HFFc6 (cell line): Measurements from ENCODE around the gene HS3ST4. TPM values are rescaled to one million over a fixed set of nuclear protein-coding genes. Genes with fewer than 3 reads are reported as not detected.

Experiments used
- DNase-seq: peaks from one replicate; pipeline ENCODE4 v3.0.0-alpha.2; 2018
- H3K27ac Mint-ChIP-seq: 2 replicates; pipeline ENCODE4 v1.8.0; 2020; ENCODE audit warnings: mild to moderate bottlenecking, mixed read lengths
- H3K27me3 Mint-ChIP-seq: 2 replicates; pipeline ENCODE4 v1.8.0; 2021; ENCODE audit warnings: mild to moderate bottlenecking, moderate library complexity, mixed read lengths; ENCODE audit not compliant: insufficient read depth
- H3K36me3 Mint-ChIP-seq: 2 replicates; pipeline ENCODE4 v1.8.0; 2021; ENCODE audit warnings: low read depth, mixed read lengths
- H3K4me1 Mint-ChIP-seq: 2 replicates; pipeline ENCODE4 v1.8.0; 2020; ENCODE audit warnings: low read depth, mixed read lengths
- H3K4me3 Mint-ChIP-seq: 2 replicates; pipeline ENCODE4 v1.8.0; 2020; ENCODE audit warnings: mild to moderate bottlenecking, moderate library complexity, mixed read lengths
- H3K9me3 Mint-ChIP-seq: 2 replicates; pipeline ENCODE4 v1.8.0; 2020; ENCODE audit warnings: mild to moderate bottlenecking, mixed read lengths
- CTCF ChIP-seq: fragments of 200-600 bp; sonication (generic); IDR thresholded peaks from 2 replicates; pipeline ENCODE4 v1.5.0; 2021; ENCODE audit warnings: antibody characterized with exemption, mild to moderate bottlenecking
- total RNA-seq, 6 experiments: library from RNA; stranded (reverse); fragmentation: NEBNext Ultra II Directional; extraction: Animal tissue kit (Norgen Biotek cat#: 25700); gene quantifications; 2 replicates in 1 of 6; 3 replicates in 5 of 6; pipeline ENCODE4 v1.2.3, GENCODE V29; 2021

HS3ST4 gene
- total RNA-seq, 6 experiments from 2014 or later = not detected

DNA sequence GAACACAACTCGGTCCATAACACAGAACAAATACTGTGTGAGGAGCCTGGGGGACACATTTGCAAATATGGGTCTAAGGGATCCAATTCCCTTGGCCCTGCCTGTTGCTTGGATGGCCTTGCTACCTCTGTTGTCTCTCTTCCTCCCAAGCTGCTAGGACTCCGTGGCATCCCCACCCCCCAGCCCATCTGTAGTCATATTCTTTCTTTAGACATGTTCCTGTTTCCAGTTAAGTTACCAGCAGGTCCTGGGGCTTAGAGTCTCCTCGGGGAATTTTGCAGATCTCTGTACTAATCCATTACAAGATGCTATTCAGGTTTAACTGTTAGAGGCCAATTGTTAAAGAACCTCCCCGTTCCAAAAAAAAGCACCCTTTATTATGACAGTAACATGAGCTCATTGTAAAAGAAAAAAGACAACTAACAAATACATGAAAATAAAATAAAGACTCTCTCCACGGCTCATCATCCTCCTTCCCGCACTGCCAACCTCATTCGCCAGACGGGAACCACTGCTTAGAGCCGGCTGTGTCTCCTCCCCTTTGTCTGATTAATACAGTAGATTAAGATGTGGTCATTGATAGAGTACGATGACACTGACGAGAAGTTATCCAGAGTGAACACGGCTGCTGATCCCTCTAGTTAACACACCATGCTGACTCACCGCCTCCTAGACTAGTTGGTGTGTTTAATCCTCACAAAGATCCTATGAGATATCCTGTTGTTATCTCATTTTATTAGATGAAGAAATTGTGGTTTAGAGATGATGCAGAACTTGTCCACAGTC, 22.2 kb downstream of the HS3ST4 start:
- H3K4me3 Mint-ChIP-seq = no peak overlapping the region
- no peak for TF ChIP-seq CTCF
- H3K36me3 Mint-ChIP-seq = no peaks in the 10 kb centered on the region
- DNase-seq = no peak
- peaks cover 2% of the 10 kb centered on the region for H3K27me3 Mint-ChIP-seq
- no peaks in the 10 kb centered on the region for H3K4me1 Mint-ChIP-seq
- H3K27ac Mint-ChIP-seq = no peak overlapping the region
- peaks cover 10% of the 10 kb centered on the region; the same call in 1 of the 2 replicates for H3K9me3 Mint-ChIP-seq

- Mint-ChIP-seq H3K27me3 (peaks cover 2% of the 10 kb centered on the region; the same call in 1 of the 2 replicates), H3K27ac (no peak overlapping the region), H3K4me1 (no peaks in the 10 kb centered on the region), H3K4me3 (no peak overlapping the region), H3K36me3 (no peaks in the 10 kb centered on the region), H3K9me3 (peaks cover 10% of the 10 kb centered on the region; the same call in 1 of the 2 replicates)
- DNase-seq = no peak
- no peak for TF ChIP-seq CTCF
Observed at GRCh38 chr16:25716186-25716585, 24.4 kb downstream of the HS3ST4 start.

- Mint-ChIP-seq H3K36me3 (no peaks in the 10 kb centered on the region), H3K4me3 (no peak overlapping the region), H3K9me3 (peaks cover 5% of the 10 kb centered on the region; the same call in 1 of the 2 replicates)
Observed at GRCh38 chr16:25721439-25721838, 29.7 kb downstream of the HS3ST4 start.

DNA sequence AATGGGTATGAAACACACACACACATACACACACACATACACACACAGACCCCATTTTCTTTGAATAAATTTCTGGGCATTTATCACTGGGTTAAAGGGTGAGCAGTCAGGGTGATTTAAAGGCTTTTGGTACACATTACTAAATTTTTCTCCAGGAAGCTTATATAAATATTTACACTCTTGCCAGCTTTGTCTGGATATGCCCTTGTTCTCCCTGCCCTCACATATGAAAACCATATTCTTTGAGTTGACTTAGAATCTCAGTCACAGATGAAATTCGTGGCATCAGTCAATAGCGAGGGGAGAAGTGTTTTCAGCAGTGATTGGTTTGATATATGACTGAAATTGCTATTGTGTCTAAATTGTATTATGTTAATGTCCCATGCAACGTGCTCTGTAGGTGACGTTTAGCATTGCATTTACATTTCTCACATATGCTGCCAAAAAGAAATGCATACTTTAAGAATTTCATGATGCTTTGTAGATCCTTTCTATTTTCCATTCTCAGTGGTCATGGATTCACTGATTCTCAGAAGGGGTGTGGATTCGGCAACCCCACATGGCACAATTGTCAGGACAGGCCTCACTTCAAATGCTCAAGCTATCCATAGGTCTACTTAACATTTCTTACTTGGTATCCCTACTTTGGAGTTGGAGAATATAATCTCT, 34.8 kb downstream of the HS3ST4 start:
- no peak overlapping the region for H3K27ac Mint-ChIP-seq
- no peak for DNase-seq

More at GRCh38 chr16:25721439-25721838, 29.7 kb downstream of the HS3ST4 start:
- no peak for TF ChIP-seq CTCF
- no peak for DNase-seq
- Mint-ChIP-seq H3K27ac (no peak overlapping the region), H3K27me3 (peaks cover 2% of the 10 kb centered on the region; the same call in 1 of the 2 replicates), H3K4me1 (no peaks in the 10 kb centered on the region)

More for the DNA sequence above, 34.8 kb downstream of the HS3ST4 start:
- Mint-ChIP-seq H3K4me3 (no peak overlapping the region), H3K27me3 (peaks cover 4% of the 10 kb centered on the region), H3K9me3 (peaks cover 5% of the 10 kb centered on the region; the same call in 1 of the 2 replicates), H3K4me1 (no peaks in the 10 kb centered on the region), H3K36me3 (no peaks in the 10 kb centered on the region)
- TF ChIP-seq CTCF = no peak
